Tibial artery (tissue), 4 donors: ENCODE results near the gene S1PR3.

Experiments
- DNase-seq, 2 donors: peaks; one replicate each; pipeline ENCODE4 v3.0.0-alpha.2; 2019
- H3K27ac ChIP-seq, 2 donors: fragments of 200-600 bp; sonication (generic) in 1 of 2; 1 replicate in 1 of 2; 2 replicates in 1 of 2; pipeline ENCODE4 v1.5.1; 2018 to 2019; ENCODE audit warnings: mild to moderate bottlenecking in 1 of 2
- H3K27me3 ChIP-seq, 2 donors: fragments of 200-600 bp; sonication (generic) in 1 of 2; one replicate each; pipeline versions ENCODE4 v1.5.1 to v1.6.0; 2016 to 2019
- H3K36me3 ChIP-seq, 3 donors: fragments of 200-600 bp; sonication (generic) in 2 of 3; one replicate each; pipeline ENCODE4 v1.5.1; 2016 to 2019; ENCODE audit warnings: mild to moderate bottlenecking in 2 of 3
- H3K4me1 ChIP-seq, 4 donors: fragments of 200-600 bp; sonication (generic) in 2 of 4; 1 replicate in 3 of 4; 2 replicates in 1 of 4; pipeline ENCODE4 v1.5.1; 2016 to 2019
- H3K4me3 ChIP-seq, 2 donors: fragments of 200-600 bp; sonication (generic) in 1 of 2; 1 replicate in 1 of 2; 2 replicates in 1 of 2; pipeline ENCODE4 v1.5.1; 2018 to 2019; ENCODE audit warnings: mild to moderate bottlenecking in 2 of 2
- H3K9me3 ChIP-seq, 3 donors: fragments of 200-600 bp; sonication (generic) in 1 of 3; one replicate each; pipeline ENCODE4 v1.5.1; 2016 to 2019
- CTCF ChIP-seq, 2 experiments: fragments of 200-600 bp in 1 of 2; fragments of 450-650 bp in 1 of 2; IDR thresholded peaks; one replicate each; pipeline ENCODE4 v1.5.1; 2017 to 2019; ENCODE audit warnings: antibody characterized with exemption in 2 of 2, mild to moderate bottlenecking in 1 of 2, moderate library complexity in 1 of 2
- intact Hi-C: fragments of 100-400 bp; cut with DNase I; formaldehyde crosslinking; loops from one replicate; pipeline ENCODE4 v1.15.0; 2023; ENCODE audit warnings: low total_unique reads

S1PR3 gene

GRCh38 chr9:88993871-88994460 is 2.7 kb downstream of the S1PR3 start:
- peak overlapping the region; percentile 96 to 97 for H3K4me3 ChIP-seq

GRCh38 chr9:88994469-88995199 is 3.4 kb downstream of the S1PR3 start:
- peaks cover 8 to 84% (median 55%) of the 10 kb centered on the region in 4 donors for H3K4me1 ChIP-seq
- TF ChIP-seq CTCF (IDR thresholded peaks at IDR 0.05): no peak
- intact Hi-C loops: loop anchor here (10.0 kb wide), 2 partner anchors 180 to 1280 kb away; no protein-coding TSS in a partner anchor
- peak overlapping the region; percentile 96 to 97 for H3K4me3 ChIP-seq
- H3K27ac ChIP-seq: peak overlapping the region; percentile 54 to 92
- peaks cover 11 to 12% (median 11%) of the 10 kb centered on the region in 3 donors for H3K36me3 ChIP-seq
- H3K9me3 ChIP-seq: no peaks in the 10 kb centered on the region
- no peaks in the 10 kb centered on the region for H3K27me3 ChIP-seq
- peak; percentile 19 to 46 for DNase-seq

More at GRCh38 chr9:88993871-88994460, 2.7 kb downstream of the S1PR3 start:
- peak; percentile 19 to 64 for DNase-seq
- peaks cover 8 to 83% (median 54%) of the 10 kb centered on the region in 4 donors for H3K4me1 ChIP-seq
- no peaks in the 10 kb centered on the region for H3K9me3 ChIP-seq
- H3K27ac ChIP-seq: peak overlapping the region; percentile 54 to 92
- no peaks in the 10 kb centered on the region for H3K27me3 ChIP-seq
- no peak for TF ChIP-seq CTCF (IDR thresholded peaks at IDR 0.05)
- H3K36me3 ChIP-seq: peaks cover 11 to 12% (median 11%) of the 10 kb centered on the region in 3 donors
- intact Hi-C loops: loop anchor here (10.0 kb wide), 2 partner anchors 179 to 1279 kb away; no protein-coding TSS in a partner anchor

GRCh38 chr9:88995200-88995577 is 3.9 kb downstream of the S1PR3 start:
- peak overlapping the region; percentile 54 to 92 for H3K27ac ChIP-seq
- no peaks in the 10 kb centered on the region for H3K9me3 ChIP-seq
- H3K27me3 ChIP-seq: no peaks in the 10 kb centered on the region
- H3K4me1 ChIP-seq: peaks cover 8 to 86% (median 58%) of the 10 kb centered on the region in 4 donors
- intact Hi-C loops: loop anchor here (10.0 kb wide), 2 partner anchors 180 to 1280 kb away; no protein-coding TSS in a partner anchor
- H3K4me3 ChIP-seq: peak overlapping the region; percentile 96 to 97
- H3K36me3 ChIP-seq: peaks cover 11 to 12% (median 11%) of the 10 kb centered on the region in 3 donors
- DNase-seq: no peak
- no peak for TF ChIP-seq CTCF (IDR thresholded peaks at IDR 0.05)

- peaks cover 11 to 12% (median 11%) of the 10 kb centered on the region in 3 donors for H3K36me3 ChIP-seq
- H3K27ac ChIP-seq: peak overlapping the region; percentile 54 to 92
- H3K4me3 ChIP-seq: peak overlapping the region; percentile 96 to 97
- no peaks in the 10 kb centered on the region for H3K27me3 ChIP-seq
- H3K9me3 ChIP-seq: no peaks in the 10 kb centered on the region
- peaks cover 8 to 86% (median 62%) of the 10 kb centered on the region in 4 donors for H3K4me1 ChIP-seq
- no peak for TF ChIP-seq CTCF (IDR thresholded peaks at IDR 0.05)
- peak; percentile 13 to 39 for DNase-seq
- intact Hi-C loops: loop anchor here (10.0 kb wide), 2 partner anchors 181 to 1281 kb away; no protein-coding TSS in a partner anchor
These were observed 4.4 kb downstream of the S1PR3 start for GRCh38 chr9:88995627-88996026.

GRCh38 chr9:88996046-88996920 is 5.0 kb downstream of the S1PR3 start:
- Histone ChIP-seq H3K27ac (peak overlapping the region in 1 of 2 donors; percentile 92), H3K4me3 (no peak overlapping the region), H3K27me3 (no peaks in the 10 kb centered on the region), H3K36me3 (peaks cover 11 to 12% (median 11%) of the 10 kb centered on the region in 3 donors), H3K4me1 (peaks cover 8 to 88% (median 66%) of the 10 kb centered on the region in 4 donors), H3K9me3 (no peaks in the 10 kb centered on the region)
- intact Hi-C loops: loop anchor here (10.0 kb wide), 2 partner anchors 181 to 1281 kb away; no protein-coding TSS in a partner anchor
- TF ChIP-seq CTCF (IDR thresholded peaks at IDR 0.05): no peak
- peak; percentile 7 to 53 for DNase-seq
